ENCODE data around the gene CFAP20DC. TPM values are rescaled to one million over a fixed set of nuclear protein-coding genes. Genes with fewer than 3 reads are reported as not detected.

The CFAP20DC gene
- total and polyA plus RNA-seq, 2 of the 8 experiments (the other 6 are each of a cell fraction or from before 2014, with no cell fraction given), result 2.2 to 2.8 TPM

GRCh38 chr3:58899159-58899952 lies 150.5 kb downstream of the CFAP20DC start (continued):
- no peak for TF ChIP-seq SAP30 (IDR thresholded peaks at IDR 0.05; ENCODE audit: insufficient read depth, insufficient replicate concordance, low read length)
- no peak for TF ChIP-seq JUND (IDR thresholded peaks at IDR 0.05; ENCODE audit: low read length)

Measured in H1 (cell line).